OCI-LY3 (cell line): ENCODE measurements around the gene DTX3.
"Not testable (repeated sequence)": the region's sequence is repeated elsewhere in the genome, so short reads cannot be mapped to it uniquely, and the experiment has no call there.

Source experiments
- H2AFZ ChIP-seq: fragments of 200-600, 300-600 bp; shearing (Covaris generic); 2 replicates; pipeline ENCODE4 v1.6.0; 2014; ENCODE audit warnings: antibody characterized with exemption, low read depth, low read length
- H3K27ac ChIP-seq: fragments of 200-600, 300-600 bp; sonication (generic); 2 replicates; pipeline ENCODE4 v1.5.1; 2014; ENCODE audit warnings: mild to moderate bottlenecking, low read length, moderate library complexity, mixed read lengths
- H3K27me3 ChIP-seq: fragments of 200-600, 300-600 bp; sonication (generic); 2 replicates; pipeline ENCODE4 v1.6.1; 2014; ENCODE audit warnings: low read depth, low read length, mixed read lengths
- H3K36me3 ChIP-seq: fragments of 200-600, 300-600 bp; sonication (generic); replicated peaks from 2 replicates; pipeline ENCODE3; 2014; ENCODE audit warnings: low read depth, low read length, mixed read lengths
- H3K4me1 ChIP-seq: fragments of 300-600, 200-600 bp; sonication (generic); 2 replicates; pipeline ENCODE4 v1.6.1; 2014; ENCODE audit warnings: low read length, mixed read lengths
- H3K4me2 ChIP-seq: fragments of 200-600, 300-600 bp; sonication (generic); 2 replicates; pipeline ENCODE4 v1.6.1; 2014; ENCODE audit warnings: low read length, mixed read lengths
- H3K4me3 ChIP-seq: fragments of 300-600, 200-600 bp; sonication (generic); 2 replicates; pipeline ENCODE4 v1.5.1; 2014; ENCODE audit warnings: antibody characterized with exemption, mild to moderate bottlenecking, low read length, moderate library complexity
- H3K79me2 ChIP-seq: fragments of 300-600, 200-600 bp; shearing (Covaris generic); 2 replicates; pipeline ENCODE4 v1.6.1; 2014; ENCODE audit warnings: mild to moderate bottlenecking, low read length, mixed read lengths
- H3K9ac ChIP-seq: fragments of 300-600, 200-600 bp; shearing (Covaris generic); 2 replicates; pipeline ENCODE4 v1.6.0; 2014; ENCODE audit warnings: mild to moderate bottlenecking, low read length, moderate library complexity
- H3K9me3 ChIP-seq: fragments of 200-600, 300-600 bp; shearing (Covaris generic); 2 replicates; pipeline ENCODE4 v1.6.1; 2014; ENCODE audit warnings: low read length, mixed read lengths; ENCODE audit not compliant: insufficient read depth
- H4K20me1 ChIP-seq: fragments of 200-600, 300-600 bp; sonication (generic); 2 replicates; pipeline ENCODE4 v1.6.1; 2016; ENCODE audit warnings: low read length, mixed read lengths; ENCODE audit not compliant: insufficient read depth
- EZH2phosphoT487 ChIP-seq: fragments of 200-600 bp; shearing (Covaris generic); IDR thresholded peaks from 2 replicates; pipeline ENCODE4 v1.6.1; 2018; ENCODE audit warnings: antibody characterized with exemption, mixed run types, low read depth
- TF ChIP-seq, protein P1 (sequence below): fragments of 200-600, 300-600 bp; sonication (generic); IDR thresholded peaks from 2 replicates; pipeline ENCODE4 v1.5.1; 2014; ENCODE audit warnings: antibody characterized with exemption, low read length, low read depth

DTX3 gene

GRCh38 chr12:57640175-57641042, 35.8 kb downstream of the DTX3 start:
- TF ChIP-seq, protein P1, sequence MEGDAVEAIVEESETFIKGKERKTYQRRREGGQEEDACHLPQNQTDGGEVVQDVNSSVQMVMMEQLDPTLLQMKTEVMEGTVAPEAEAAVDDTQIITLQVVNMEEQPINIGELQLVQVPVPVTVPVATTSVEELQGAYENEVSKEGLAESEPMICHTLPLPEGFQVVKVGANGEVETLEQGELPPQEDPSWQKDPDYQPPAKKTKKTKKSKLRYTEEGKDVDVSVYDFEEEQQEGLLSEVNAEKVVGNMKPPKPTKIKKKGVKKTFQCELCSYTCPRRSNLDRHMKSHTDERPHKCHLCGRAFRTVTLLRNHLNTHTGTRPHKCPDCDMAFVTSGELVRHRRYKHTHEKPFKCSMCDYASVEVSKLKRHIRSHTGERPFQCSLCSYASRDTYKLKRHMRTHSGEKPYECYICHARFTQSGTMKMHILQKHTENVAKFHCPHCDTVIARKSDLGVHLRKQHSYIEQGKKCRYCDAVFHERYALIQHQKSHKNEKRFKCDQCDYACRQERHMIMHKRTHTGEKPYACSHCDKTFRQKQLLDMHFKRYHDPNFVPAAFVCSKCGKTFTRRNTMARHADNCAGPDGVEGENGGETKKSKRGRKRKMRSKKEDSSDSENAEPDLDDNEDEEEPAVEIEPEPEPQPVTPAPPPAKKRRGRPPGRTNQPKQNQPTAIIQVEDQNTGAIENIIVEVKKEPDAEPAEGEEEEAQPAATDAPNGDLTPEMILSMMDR = no peak
- TF ChIP-seq EZH2phosphoT487 = no peak
- Histone ChIP-seq H4K20me1 (no peaks in the 10 kb centered on the region), H3K4me1 (no peaks in the 10 kb centered on the region), H3K4me2 (no peak overlapping the region), H3K79me2 (no peaks in the 10 kb centered on the region), H3K9me3 (peaks cover 4% of the 10 kb centered on the region; the same call in 1 of the 2 replicates), H3K27ac (no peak overlapping the region), H3K9ac (no peak overlapping the region), H2AFZ (no peak overlapping the region), H3K27me3 (no peaks in the 10 kb centered on the region), H3K4me3 (no peak overlapping the region), H3K36me3 (no peaks in the 10 kb centered on the region)

DNA sequence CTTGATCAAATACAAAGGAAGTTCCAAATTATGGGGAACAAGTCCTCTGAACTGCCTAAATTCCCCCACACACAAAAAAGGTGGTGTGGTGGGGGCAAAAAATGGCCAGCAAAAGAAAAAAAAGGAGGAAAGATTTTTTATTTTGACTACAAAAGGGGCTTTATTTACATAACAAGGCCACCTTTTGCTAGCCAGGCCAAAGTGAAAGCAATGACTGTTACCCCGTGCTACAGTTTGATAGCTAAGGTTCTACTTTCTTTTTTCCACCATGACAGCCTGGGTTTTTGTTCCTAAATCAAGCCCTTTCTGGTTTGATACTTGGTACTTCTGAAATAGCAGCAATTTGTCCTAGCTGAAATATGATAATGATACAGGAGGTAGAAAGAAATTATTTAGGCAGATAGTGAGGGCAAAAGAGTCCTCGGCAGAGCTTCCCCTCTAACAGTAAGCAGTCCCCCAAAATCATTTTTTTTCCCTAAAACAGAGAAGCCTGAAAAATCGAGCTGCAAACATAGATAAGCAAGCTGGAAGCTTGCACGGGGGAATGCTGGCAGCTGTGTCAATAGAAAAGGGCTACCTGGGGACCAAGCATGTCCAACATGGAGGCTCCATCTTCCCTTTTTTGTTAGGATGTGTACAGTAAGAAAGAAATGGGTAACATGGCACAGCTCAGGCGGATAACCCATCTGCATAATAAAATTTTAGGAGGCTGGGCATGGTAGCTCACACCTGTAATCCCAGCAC, 37.2 kb downstream of the DTX3 start:
- Histone ChIP-seq H3K9me3 (peaks cover 4% of the 10 kb centered on the region; the same call in 1 of the 2 replicates), H3K79me2 (no peaks in the 10 kb centered on the region), H3K4me2 (no peak overlapping the region), H4K20me1 (no peaks in the 10 kb centered on the region), H3K36me3 (no peaks in the 10 kb centered on the region), H3K4me1 (no peaks in the 10 kb centered on the region), H3K27ac (no peak overlapping the region), H2AFZ (no peak overlapping the region), H3K27me3 (no peaks in the 10 kb centered on the region), H3K4me3 (no peak overlapping the region), H3K9ac (no peak overlapping the region)
- no peak for TF ChIP-seq EZH2phosphoT487
- TF ChIP-seq, protein P1 = no peak

GRCh38 chr12:57645990-57646658, 41.5 kb downstream of the DTX3 start:
- H3K79me2 ChIP-seq, H3K9ac ChIP-seq, H3K4me2 ChIP-seq, H3K4me3 ChIP-seq, H3K4me1 ChIP-seq, H4K20me1 ChIP-seq, H3K36me3 ChIP-seq, H3K9me3 ChIP-seq, H2AFZ ChIP-seq, H3K27ac ChIP-seq, H3K27me3 ChIP-seq: not testable (repeated sequence)

GRCh38 chr12:57646659-57647049, 42.0 kb downstream of the DTX3 start:
- not testable (repeated sequence) for H3K27me3 ChIP-seq, H3K4me1 ChIP-seq, H3K4me2 ChIP-seq, H3K4me3 ChIP-seq, H4K20me1 ChIP-seq, H3K79me2 ChIP-seq, H3K36me3 ChIP-seq, H3K9me3 ChIP-seq, H3K27ac ChIP-seq, H3K9ac ChIP-seq, H2AFZ ChIP-seq
